ENCODE results near the gene SULT1E1.
"Not testable (repeated sequence)": the region's sequence is repeated elsewhere in the genome, so short reads cannot be mapped to it uniquely, and the experiment has no call there.

The SULT1E1 gene

GRCh38 chr4:69832326-69833030 is 27.5 kb downstream of the SULT1E1 start:
- Histone ChIP-seq H3K36me3 (ENCODE audit: insufficient read depth, insufficient read length, low read length) (no peaks in the 10 kb centered on the region), H3K4me3 (ENCODE audit: insufficient read length, low read depth) (no peak overlapping the region), H3K9ac (ENCODE audit: insufficient read length, low read depth) (no peak overlapping the region), H3K9me3 (ENCODE audit: insufficient read depth, low read length) (no peaks in the 10 kb centered on the region), H3K4me1 (ENCODE audit: insufficient read depth, insufficient read length) (no peaks in the 10 kb centered on the region), H3K27me3 (ENCODE audit: insufficient read depth, insufficient read length) (no peaks in the 10 kb centered on the region)
- no peak for TF ChIP-seq ZNF274 (IDR thresholded peaks at IDR 0.05; ENCODE audit: low read depth, low read length)
- no peak for TF ChIP-seq SUZ12 (IDR thresholded peaks at IDR 0.05; ENCODE audit: extremely low read depth, insufficient read depth, insufficient read length)
- no peak for TF ChIP-seq YY1 (IDR thresholded peaks at IDR 0.05; ENCODE audit: insufficient read depth, insufficient read length)
- DNase-seq (ENCODE audit: low read depth, low spot score), result no peak

DNA sequence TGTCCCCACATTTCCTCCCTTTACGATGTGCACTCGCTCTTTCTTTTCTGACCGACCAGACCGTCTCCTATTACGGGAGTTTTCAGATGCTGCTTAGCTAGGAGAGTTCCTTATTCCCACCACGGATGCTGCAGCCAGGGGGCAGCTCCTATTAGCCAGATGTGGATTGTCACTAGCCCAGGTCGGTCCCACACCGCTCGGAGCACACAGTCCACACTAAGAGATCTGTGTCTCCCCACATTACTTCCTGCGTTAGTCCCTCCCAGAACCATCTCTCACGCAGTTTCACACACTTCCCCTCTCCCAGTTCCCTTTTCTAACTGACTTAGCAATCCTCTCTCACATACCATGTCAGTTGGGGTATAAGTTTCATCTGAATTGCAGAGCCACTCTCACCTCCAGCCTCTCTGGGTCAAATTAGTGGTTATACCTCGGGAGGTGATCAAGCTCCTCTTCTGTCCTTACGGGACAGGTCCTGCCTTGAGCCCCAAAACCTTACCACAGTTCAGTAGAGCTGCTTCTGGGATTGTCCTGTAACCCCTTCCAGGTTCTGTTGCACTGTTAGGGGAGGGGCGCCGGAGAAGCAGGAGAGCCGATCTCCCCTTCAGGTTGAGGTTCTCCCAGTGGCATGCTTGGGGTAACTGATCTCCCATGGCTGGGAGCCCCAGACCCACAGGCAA is 28.2 kb downstream of the SULT1E1 start:
- no peak overlapping the region for H3K9ac ChIP-seq (ENCODE audit: insufficient read length, low read depth)

GRCh38 chr4:69831270-69831627 is 28.7 kb downstream of the SULT1E1 start:
- TF ChIP-seq YY1 (IDR thresholded peaks at IDR 0.05; ENCODE audit: insufficient read depth, insufficient read length), result no peak
- no peak for TF ChIP-seq SUZ12 (IDR thresholded peaks at IDR 0.05; ENCODE audit: extremely low read depth, insufficient read depth, insufficient read length)
- TF ChIP-seq ZNF274 (IDR thresholded peaks at IDR 0.05; ENCODE audit: low read depth, low read length), result no peak
- H3K9me3 ChIP-seq (ENCODE audit: insufficient read depth, low read length), result no peaks in the 10 kb centered on the region
- no peaks in the 10 kb centered on the region for H3K4me1 ChIP-seq (ENCODE audit: insufficient read depth, insufficient read length)
- H3K36me3 ChIP-seq (ENCODE audit: insufficient read depth, insufficient read length, low read length), result no peaks in the 10 kb centered on the region
- H3K9ac ChIP-seq (ENCODE audit: insufficient read length, low read depth), result no peak overlapping the region
- no peaks in the 10 kb centered on the region for H3K27me3 ChIP-seq (ENCODE audit: insufficient read depth, insufficient read length)
- no peak overlapping the region for H3K4me3 ChIP-seq (ENCODE audit: insufficient read length, low read depth)
- no peak for DNase-seq (ENCODE audit: low read depth, low spot score)

More for the DNA sequence above, 28.2 kb downstream of the SULT1E1 start:
- TF ChIP-seq ZNF274 (IDR thresholded peaks at IDR 0.05; ENCODE audit: low read depth, low read length) (no peak), SUZ12 (IDR thresholded peaks at IDR 0.05; ENCODE audit: extremely low read depth, insufficient read depth, insufficient read length) (no peak), YY1 (IDR thresholded peaks at IDR 0.05; ENCODE audit: insufficient read depth, insufficient read length) (no peak)
- H3K9me3 ChIP-seq (ENCODE audit: insufficient read depth, low read length), result no peaks in the 10 kb centered on the region
- no peaks in the 10 kb centered on the region for H3K4me1 ChIP-seq (ENCODE audit: insufficient read depth, insufficient read length)
- no peaks in the 10 kb centered on the region for H3K36me3 ChIP-seq (ENCODE audit: insufficient read depth, insufficient read length, low read length)
- no peak for DNase-seq (ENCODE audit: low read depth, low spot score)
- H3K4me3 ChIP-seq (ENCODE audit: insufficient read length, low read depth), result no peak overlapping the region
- no peaks in the 10 kb centered on the region for H3K27me3 ChIP-seq (ENCODE audit: insufficient read depth, insufficient read length)

DNA sequence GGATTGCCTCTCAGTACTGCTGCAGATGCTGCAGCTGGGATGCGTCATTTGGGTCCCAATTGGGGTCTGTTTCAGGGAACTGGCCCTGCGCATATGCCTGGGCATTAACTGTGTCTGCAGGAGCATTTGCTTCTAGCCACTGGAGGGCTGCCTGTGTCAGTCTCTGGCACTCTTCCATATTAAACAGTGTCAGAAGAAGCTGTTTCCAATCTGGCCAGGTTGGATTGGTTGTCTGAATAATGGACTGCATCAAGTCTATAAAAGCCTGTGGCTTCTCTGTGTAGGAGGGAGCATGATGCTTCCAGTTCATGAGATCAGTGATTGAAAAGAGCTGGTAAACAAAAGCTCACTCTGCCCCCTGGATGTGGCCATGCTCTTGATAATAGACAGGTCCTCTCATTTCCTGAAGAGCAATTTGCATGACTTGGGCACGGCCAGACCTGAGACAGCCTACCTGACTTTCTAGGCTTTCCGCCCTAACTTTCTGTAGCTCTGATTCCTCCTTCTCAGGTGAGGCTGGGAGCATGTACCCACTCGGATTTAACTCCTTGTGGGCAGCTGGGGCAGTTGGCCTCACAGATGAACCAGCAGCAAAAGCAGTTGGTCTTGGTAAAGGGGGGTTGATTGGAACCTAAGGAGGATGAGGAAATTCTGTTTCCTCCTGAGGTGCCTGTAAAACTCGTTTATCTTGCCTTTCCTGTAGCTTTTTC is 29.2 kb downstream of the SULT1E1 start:
- H3K9ac ChIP-seq (ENCODE audit: insufficient read length, low read depth), result no peak overlapping the region
- H3K36me3 ChIP-seq (ENCODE audit: insufficient read depth, insufficient read length, low read length), result no peaks in the 10 kb centered on the region
- no peak overlapping the region for H3K4me3 ChIP-seq (ENCODE audit: insufficient read length, low read depth)
- no peaks in the 10 kb centered on the region for H3K9me3 ChIP-seq (ENCODE audit: insufficient read depth, low read length)
- TF ChIP-seq YY1 (IDR thresholded peaks at IDR 0.05; ENCODE audit: insufficient read depth, insufficient read length), result no peak
- no peaks in the 10 kb centered on the region for H3K4me1 ChIP-seq (ENCODE audit: insufficient read depth, insufficient read length)
- H3K27me3 ChIP-seq (ENCODE audit: insufficient read depth, insufficient read length), result no peaks in the 10 kb centered on the region
- DNase-seq (ENCODE audit: low read depth, low spot score), result no peak

DNA sequence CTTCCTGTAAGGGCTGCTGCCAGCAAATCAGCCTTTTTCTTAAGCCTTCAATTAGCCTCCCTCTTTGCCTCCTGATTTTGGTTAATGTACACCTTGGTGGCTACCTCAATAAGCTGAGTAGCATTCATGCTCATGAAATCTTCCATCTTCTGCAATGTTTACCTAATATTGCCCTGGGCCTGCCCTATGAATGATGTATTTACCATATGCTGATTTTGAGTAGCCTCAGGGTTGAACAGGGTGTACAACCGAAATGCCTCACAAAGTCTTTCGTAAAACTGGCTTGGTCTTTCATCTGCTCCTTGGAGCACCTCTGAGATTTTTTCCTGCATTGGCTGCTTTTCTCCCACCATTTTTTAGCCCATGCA is 29.8 kb downstream of the SULT1E1 start:
- Histone ChIP-seq H3K27me3 (ENCODE audit: insufficient read depth, insufficient read length) (no peaks in the 10 kb centered on the region), H3K9me3 (ENCODE audit: insufficient read depth, low read length) (no peaks in the 10 kb centered on the region), H3K4me1 (ENCODE audit: insufficient read depth, insufficient read length) (no peaks in the 10 kb centered on the region), H3K36me3 (ENCODE audit: insufficient read depth, insufficient read length, low read length) (no peaks in the 10 kb centered on the region), H3K9ac (ENCODE audit: insufficient read length, low read depth) (no peak overlapping the region), H3K4me3 (ENCODE audit: insufficient read length, low read depth) (no peak overlapping the region)
- no peak for TF ChIP-seq YY1 (IDR thresholded peaks at IDR 0.05; ENCODE audit: insufficient read depth, insufficient read length)
- no peak for DNase-seq (ENCODE audit: low read depth, low spot score)

GRCh38 chr4:69829678-69830077 is 30.3 kb downstream of the SULT1E1 start:
- no peaks in the 10 kb centered on the region for H3K36me3 ChIP-seq (ENCODE audit: insufficient read depth, insufficient read length, low read length)
- H3K4me1 ChIP-seq (ENCODE audit: insufficient read depth, insufficient read length), result no peaks in the 10 kb centered on the region
- DNase-seq (ENCODE audit: low read depth, low spot score), result no peak
- no peak overlapping the region for H3K9ac ChIP-seq (ENCODE audit: insufficient read length, low read depth)
- H3K9me3 ChIP-seq (ENCODE audit: insufficient read depth, low read length), result no peaks in the 10 kb centered on the region
- H3K27me3 ChIP-seq (ENCODE audit: insufficient read depth, insufficient read length), result no peaks in the 10 kb centered on the region
- TF ChIP-seq SUZ12 (IDR thresholded peaks at IDR 0.05; ENCODE audit: extremely low read depth, insufficient read depth, insufficient read length) (no peak), YY1 (IDR thresholded peaks at IDR 0.05; ENCODE audit: insufficient read depth, insufficient read length) (no peak), ZNF274 (IDR thresholded peaks at IDR 0.05; ENCODE audit: low read depth, low read length) (no peak)
- no peak overlapping the region for H3K4me3 ChIP-seq (ENCODE audit: insufficient read length, low read depth)

GRCh38 chr4:69828828-69829227 is 31.1 kb downstream of the SULT1E1 start:
- Histone ChIP-seq H3K4me3 (ENCODE audit: insufficient read length, low read depth) (no peak overlapping the region), H3K4me1 (ENCODE audit: insufficient read depth, insufficient read length) (no peaks in the 10 kb centered on the region), H3K9me3 (ENCODE audit: insufficient read depth, low read length) (no peaks in the 10 kb centered on the region), H3K27me3 (ENCODE audit: insufficient read depth, insufficient read length) (no peaks in the 10 kb centered on the region), H3K36me3 (ENCODE audit: insufficient read depth, insufficient read length, low read length) (no peaks in the 10 kb centered on the region), H3K9ac (ENCODE audit: insufficient read length, low read depth) (no peak overlapping the region)
- TF ChIP-seq YY1 (IDR thresholded peaks at IDR 0.05; ENCODE audit: insufficient read depth, insufficient read length) (no peak), ZNF274 (IDR thresholded peaks at IDR 0.05; ENCODE audit: low read depth, low read length) (no peak), SUZ12 (IDR thresholded peaks at IDR 0.05; ENCODE audit: extremely low read depth, insufficient read depth, insufficient read length) (no peak)
- DNase-seq (ENCODE audit: low read depth, low spot score), result no peak

DNA sequence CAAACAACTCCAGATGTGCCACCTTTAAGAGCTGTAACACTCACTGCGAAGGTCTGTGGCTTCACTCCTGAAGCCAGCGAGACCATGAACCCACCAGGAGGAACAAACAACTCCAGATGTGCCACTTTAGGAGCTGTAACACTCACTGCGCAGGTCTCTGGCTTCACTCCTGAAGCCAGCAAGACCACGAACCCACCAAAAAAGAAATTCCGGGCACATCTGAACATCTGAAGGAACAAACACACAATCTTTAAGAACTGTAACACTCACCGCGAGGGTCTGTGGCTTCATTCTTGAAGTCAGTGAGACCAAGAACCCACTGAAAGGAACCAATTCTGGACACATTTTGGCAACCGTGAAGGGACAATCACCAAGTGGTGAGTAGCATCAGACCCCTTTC is 34.9 kb downstream of the SULT1E1 start:
- not testable (repeated sequence) for H3K4me1 ChIP-seq (ENCODE audit: insufficient read depth, insufficient read length)

More for the DNA sequence above, 34.9 kb downstream of the SULT1E1 start:
- H3K4me3 ChIP-seq (ENCODE audit: insufficient read length, low read depth); H3K9me3 ChIP-seq (ENCODE audit: insufficient read depth, low read length); H3K9ac ChIP-seq (ENCODE audit: insufficient read length, low read depth); H3K27me3 ChIP-seq (ENCODE audit: insufficient read depth, insufficient read length); H3K36me3 ChIP-seq (ENCODE audit: insufficient read depth, insufficient read length, low read length); DNase-seq (ENCODE audit: low read depth, low spot score): not testable (repeated sequence)
